Measurements from ENCODE around the gene PRKG1. TPM values are rescaled to one million over a fixed set of nuclear protein-coding genes. Genes with fewer than 3 reads are reported as not detected.
"Not testable (repeated sequence)": the region's sequence is repeated elsewhere in the genome, so short reads cannot be mapped to it uniquely, and the experiment has no call there.

Gene PRKG1
- polyA plus RNA-seq, 1 donor: 12.0 TPM

DNA sequence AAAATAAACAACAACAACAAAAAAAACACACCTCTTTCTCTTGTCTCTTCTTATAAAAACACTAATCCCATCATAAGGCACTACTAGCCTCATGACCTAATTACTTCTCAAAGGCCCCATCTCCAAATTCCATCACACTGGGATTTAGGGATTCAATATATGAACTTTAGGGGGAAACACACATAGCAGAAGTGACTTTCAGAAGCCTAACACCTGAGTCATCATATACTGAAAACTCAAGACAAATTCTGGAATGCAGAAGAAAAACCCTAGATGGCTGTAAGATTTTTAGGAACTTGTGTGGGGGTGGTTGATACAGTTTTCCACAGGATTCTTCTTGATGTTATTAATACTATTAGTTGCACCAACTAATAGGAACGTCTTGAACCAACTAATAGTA lies 658.8 kb downstream of the PRKG1 start:
- Histone ChIP-seq H3K9me3 (ENCODE audit: control insufficient read depth, low read depth, low read length) (no peaks in the 10 kb centered on the region), H3K4me3 (ENCODE audit: low read length) (no peak overlapping the region)
- 100% methylated on average over 1 of the region's 1 CpG for WGBS (ENCODE audit: insufficient coverage, low lambda C conversion rate)

DNA sequence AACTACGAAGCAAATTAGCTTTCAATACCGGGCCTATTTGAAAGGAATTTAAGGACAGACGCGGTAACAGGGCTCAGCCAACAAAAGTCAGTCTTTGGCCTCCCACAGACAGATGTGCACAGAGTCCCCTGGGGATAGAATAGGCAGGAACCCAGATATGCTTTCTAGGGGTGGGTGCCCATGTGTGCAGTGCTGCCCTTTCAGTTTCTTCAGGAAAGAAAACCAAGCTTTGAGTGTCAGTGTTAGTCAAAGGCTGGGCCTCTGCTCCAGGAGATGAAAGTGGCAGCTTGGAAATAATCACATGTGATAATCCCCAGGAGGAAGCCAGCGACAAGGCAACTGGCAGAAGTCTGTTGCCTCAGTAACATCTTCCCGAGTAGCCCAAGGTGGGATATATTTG lies 668.9 kb downstream of the PRKG1 start:
- no peaks in the 10 kb centered on the region for H3K27me3 ChIP-seq (ENCODE audit: control insufficient read depth, insufficient read depth, low read length)
- H3K9me3 ChIP-seq (ENCODE audit: control insufficient read depth, low read depth, low read length): no peaks in the 10 kb centered on the region
- no peaks in the 10 kb centered on the region for H3K36me3 ChIP-seq (ENCODE audit: control insufficient read depth, insufficient read depth, low read length)
- DNase-seq: peak in 1 of 2 donors; percentile 17
- H3K27ac ChIP-seq (ENCODE audit: low read length): no peak overlapping the region
- no CpG with 5 or more reads among the region's 6 CpGs for WGBS (ENCODE audit: insufficient coverage, low lambda C conversion rate)
- no peaks in the 10 kb centered on the region for H3K4me1 ChIP-seq (ENCODE audit: control insufficient read depth, insufficient read depth, low read length)
- H3K4me3 ChIP-seq (ENCODE audit: low read length): no peak overlapping the region

More for the DNA sequence above, 658.8 kb downstream of the PRKG1 start:
- H3K27ac ChIP-seq (ENCODE audit: low read length): no peak overlapping the region
- no peaks in the 10 kb centered on the region for H3K27me3 ChIP-seq (ENCODE audit: control insufficient read depth, insufficient read depth, low read length)
- H3K36me3 ChIP-seq (ENCODE audit: control insufficient read depth, insufficient read depth, low read length): no peaks in the 10 kb centered on the region
- H3K4me1 ChIP-seq (ENCODE audit: control insufficient read depth, insufficient read depth, low read length): peaks cover 5% of the 10 kb centered on the region
- DNase-seq: no peak

- WGBS (ENCODE audit: insufficient coverage, low lambda C conversion rate): no CpG with 5 or more reads among the region's 6 CpGs
- no peaks in the 10 kb centered on the region for H3K4me1 ChIP-seq (ENCODE audit: control insufficient read depth, insufficient read depth, low read length)
- no peak for DNase-seq
- H3K4me3 ChIP-seq (ENCODE audit: low read length): no peak overlapping the region
- no peak overlapping the region for H3K27ac ChIP-seq (ENCODE audit: low read length)
- no peaks in the 10 kb centered on the region for H3K9me3 ChIP-seq (ENCODE audit: control insufficient read depth, low read depth, low read length)
- no peaks in the 10 kb centered on the region for H3K27me3 ChIP-seq (ENCODE audit: control insufficient read depth, insufficient read depth, low read length)
- H3K36me3 ChIP-seq (ENCODE audit: control insufficient read depth, insufficient read depth, low read length): no peaks in the 10 kb centered on the region
Observed at GRCh38 chr10:51744235-51745000, 670.1 kb downstream of the PRKG1 start.

GRCh38 chr10:51745397-51745796 lies 671.1 kb downstream of the PRKG1 start:
- no peak overlapping the region for H3K27ac ChIP-seq (ENCODE audit: low read length)
- no peaks in the 10 kb centered on the region for H3K27me3 ChIP-seq (ENCODE audit: control insufficient read depth, insufficient read depth, low read length)
- H3K4me3 ChIP-seq (ENCODE audit: low read length): no peak overlapping the region
- no CpG with 5 or more reads among the region's 2 CpGs for WGBS (ENCODE audit: insufficient coverage, low lambda C conversion rate)
- H3K9me3 ChIP-seq (ENCODE audit: control insufficient read depth, low read depth, low read length): no peaks in the 10 kb centered on the region
- H3K36me3 ChIP-seq (ENCODE audit: control insufficient read depth, insufficient read depth, low read length): no peaks in the 10 kb centered on the region
- no peak for DNase-seq
- H3K4me1 ChIP-seq (ENCODE audit: control insufficient read depth, insufficient read depth, low read length): no peaks in the 10 kb centered on the region

DNA sequence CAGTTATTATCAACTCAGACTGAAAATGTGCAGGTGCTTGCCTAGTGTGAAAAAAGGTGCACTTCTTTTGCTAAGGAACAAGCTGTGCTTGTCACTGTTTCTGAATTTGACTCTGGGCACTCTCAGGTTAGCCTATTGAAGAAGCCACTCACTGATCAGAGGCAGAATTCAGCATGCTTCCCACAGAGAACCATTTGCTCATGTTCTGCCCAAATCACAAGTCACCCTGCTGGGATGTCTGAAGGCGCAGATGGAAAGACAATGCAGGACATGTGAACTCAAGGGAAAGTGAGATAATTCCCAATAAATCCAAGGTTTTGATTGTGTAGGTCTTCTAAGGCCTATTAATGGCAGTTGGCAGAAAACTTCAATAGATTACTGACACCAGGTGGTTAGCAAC lies 672.9 kb downstream of the PRKG1 start:
- Histone ChIP-seq H3K4me1 (ENCODE audit: control insufficient read depth, insufficient read depth, low read length) (no peaks in the 10 kb centered on the region), H3K9me3 (ENCODE audit: control insufficient read depth, low read depth, low read length) (no peaks in the 10 kb centered on the region), H3K36me3 (ENCODE audit: control insufficient read depth, insufficient read depth, low read length) (no peaks in the 10 kb centered on the region), H3K27me3 (ENCODE audit: control insufficient read depth, insufficient read depth, low read length) (no peaks in the 10 kb centered on the region), H3K4me3 (ENCODE audit: low read length) (no peak overlapping the region), H3K27ac (ENCODE audit: low read length) (no peak overlapping the region)
- 100% methylated on average over 1 of the region's 1 CpG for WGBS (ENCODE audit: insufficient coverage, low lambda C conversion rate)
- no peak for DNase-seq

DNA sequence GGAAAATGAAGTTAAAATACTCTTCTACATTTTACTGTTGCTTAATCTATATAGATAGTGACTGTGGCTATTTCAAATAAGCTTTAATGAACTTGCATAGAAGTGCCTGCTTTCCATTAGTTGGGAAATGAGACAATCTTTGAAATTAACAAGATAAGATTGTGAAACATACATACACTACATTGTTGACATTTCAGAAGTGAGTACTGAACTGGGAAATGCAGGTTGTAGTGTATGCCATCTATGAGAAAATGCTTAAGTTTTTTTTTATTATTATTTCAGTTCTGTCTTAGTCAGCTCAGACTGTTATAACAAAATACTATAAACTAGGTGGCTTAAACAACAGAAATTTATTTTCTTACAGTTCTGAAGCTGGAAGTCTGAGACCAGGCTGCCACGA lies 674.7 kb downstream of the PRKG1 start:
- Histone ChIP-seq H3K27me3 (ENCODE audit: control insufficient read depth, insufficient read depth, low read length) (no peaks in the 10 kb centered on the region), H3K9me3 (ENCODE audit: control insufficient read depth, low read depth, low read length) (no peaks in the 10 kb centered on the region), H3K4me1 (ENCODE audit: control insufficient read depth, insufficient read depth, low read length) (no peaks in the 10 kb centered on the region), H3K27ac (ENCODE audit: low read length) (no peak overlapping the region), H3K36me3 (ENCODE audit: control insufficient read depth, insufficient read depth, low read length) (no peaks in the 10 kb centered on the region), H3K4me3 (ENCODE audit: low read length) (no peak overlapping the region)
- DNase-seq: no peak
- no CpG with 5 or more reads among the region's 1 CpG for WGBS (ENCODE audit: insufficient coverage, low lambda C conversion rate)

DNA sequence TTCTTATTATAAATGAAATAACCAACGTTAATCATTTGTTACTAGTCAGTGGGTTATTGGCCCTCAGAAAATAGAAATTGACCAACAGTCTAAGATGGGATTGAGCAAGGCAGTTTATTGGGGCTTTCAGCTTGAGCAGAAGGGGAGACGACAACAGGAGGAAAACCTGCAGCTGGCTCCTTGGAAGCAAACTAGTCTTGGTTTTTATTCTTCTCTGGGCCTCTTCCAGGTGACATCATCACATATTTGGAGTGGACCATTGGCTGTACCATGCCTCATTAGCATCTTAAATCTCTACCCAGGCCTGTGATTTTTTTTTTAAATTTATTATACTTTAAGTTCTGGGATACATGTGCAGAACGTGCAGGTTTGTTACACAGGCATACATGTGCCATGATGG lies 684.1 kb downstream of the PRKG1 start:
- 67% methylated on average over 1 of the region's 3 CpGs for WGBS (ENCODE audit: insufficient coverage, low lambda C conversion rate)
- no peak for DNase-seq
- H3K27ac ChIP-seq (ENCODE audit: low read length): no peak overlapping the region
- H3K27me3 ChIP-seq (ENCODE audit: control insufficient read depth, insufficient read depth, low read length): no peaks in the 10 kb centered on the region
- H3K9me3 ChIP-seq (ENCODE audit: control insufficient read depth, low read depth, low read length): no peaks in the 10 kb centered on the region
- H3K4me3 ChIP-seq (ENCODE audit: low read length): no peak overlapping the region
- H3K4me1 ChIP-seq (ENCODE audit: control insufficient read depth, insufficient read depth, low read length): no peaks in the 10 kb centered on the region
- H3K36me3 ChIP-seq (ENCODE audit: control insufficient read depth, insufficient read depth, low read length): no peaks in the 10 kb centered on the region

DNA sequence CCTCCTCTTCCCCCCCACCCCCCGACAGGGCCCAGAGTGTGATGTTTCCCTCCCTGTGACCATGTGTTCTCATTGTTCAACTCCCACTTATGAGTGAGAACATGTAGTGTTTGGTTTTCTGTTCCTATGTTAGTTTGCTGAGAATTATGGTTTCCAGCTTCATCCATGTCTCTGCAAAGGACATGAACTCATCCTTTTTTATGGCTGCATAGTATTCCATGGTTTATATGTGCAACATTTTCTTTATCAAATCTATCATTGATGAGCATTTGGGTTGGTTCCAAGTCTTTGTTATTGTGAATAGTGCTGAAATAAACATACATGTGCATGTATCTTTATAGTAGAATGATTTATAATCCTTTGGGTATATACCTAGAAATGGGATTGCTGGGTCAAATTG lies 684.6 kb downstream of the PRKG1 start:
- not testable (repeated sequence) for H3K36me3 ChIP-seq (ENCODE audit: control insufficient read depth, insufficient read depth, low read length); H3K4me1 ChIP-seq (ENCODE audit: control insufficient read depth, insufficient read depth, low read length); H3K27me3 ChIP-seq (ENCODE audit: control insufficient read depth, insufficient read depth, low read length); H3K27ac ChIP-seq (ENCODE audit: low read length); H3K4me3 ChIP-seq (ENCODE audit: low read length); H3K9me3 ChIP-seq (ENCODE audit: control insufficient read depth, low read depth, low read length); DNase-seq
- no CpG with 5 or more reads among the region's 1 CpG for WGBS (ENCODE audit: insufficient coverage, low lambda C conversion rate)

DNA sequence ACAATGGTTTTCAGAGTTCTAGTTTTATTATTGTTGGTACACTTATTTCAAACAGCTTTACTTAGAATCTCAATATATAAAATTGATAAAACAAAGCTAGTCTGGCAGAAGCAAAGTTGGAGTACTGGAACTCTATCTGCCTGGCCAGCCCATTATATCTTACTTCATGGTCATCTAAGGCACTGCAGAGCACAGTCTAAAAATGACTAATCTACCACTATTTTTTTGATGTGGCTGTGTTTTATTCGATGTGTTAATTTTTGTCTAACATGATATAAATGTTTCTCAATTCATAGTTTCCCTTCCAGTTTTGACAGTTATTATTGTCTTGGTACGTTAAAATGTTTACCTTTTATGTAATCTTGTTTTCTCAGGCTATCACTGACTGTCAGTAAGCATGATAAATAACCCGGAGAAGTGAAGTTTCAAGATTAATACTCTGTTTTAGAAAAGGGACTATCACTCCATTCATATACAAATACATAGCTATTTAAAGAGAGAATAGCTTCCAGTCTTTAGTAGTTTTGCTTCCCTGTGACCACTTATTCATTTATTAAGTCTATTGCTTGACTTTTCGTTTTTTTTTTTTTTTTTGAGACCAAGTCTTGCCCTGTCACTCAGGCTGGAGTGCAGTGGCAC lies 685.7 kb downstream of the PRKG1 start:
- no peaks in the 10 kb centered on the region for H3K4me1 ChIP-seq (ENCODE audit: control insufficient read depth, insufficient read depth, low read length)
- no peaks in the 10 kb centered on the region for H3K36me3 ChIP-seq (ENCODE audit: control insufficient read depth, insufficient read depth, low read length)
- no peaks in the 10 kb centered on the region for H3K9me3 ChIP-seq (ENCODE audit: control insufficient read depth, low read depth, low read length)
- DNase-seq: no peak
- no peak overlapping the region for H3K4me3 ChIP-seq (ENCODE audit: low read length)
- no peaks in the 10 kb centered on the region for H3K27me3 ChIP-seq (ENCODE audit: control insufficient read depth, insufficient read depth, low read length)
- H3K27ac ChIP-seq (ENCODE audit: low read length): no peak overlapping the region
- WGBS (ENCODE audit: insufficient coverage, low lambda C conversion rate): 28% methylated on average over 4 of the region's 4 CpGs

GRCh38 chr10:51760864-51761640 lies 686.8 kb downstream of the PRKG1 start:
- no CpG with 5 or more reads among the region's 4 CpGs for WGBS (ENCODE audit: insufficient coverage, low lambda C conversion rate)
- no peak overlapping the region for H3K4me3 ChIP-seq (ENCODE audit: low read length)
- DNase-seq: no peak
- H3K9me3 ChIP-seq (ENCODE audit: control insufficient read depth, low read depth, low read length): no peaks in the 10 kb centered on the region
- no peak overlapping the region for H3K27ac ChIP-seq (ENCODE audit: low read length)
- H3K36me3 ChIP-seq (ENCODE audit: control insufficient read depth, insufficient read depth, low read length): no peaks in the 10 kb centered on the region
- no peaks in the 10 kb centered on the region for H3K27me3 ChIP-seq (ENCODE audit: control insufficient read depth, insufficient read depth, low read length)
- no peaks in the 10 kb centered on the region for H3K4me1 ChIP-seq (ENCODE audit: control insufficient read depth, insufficient read depth, low read length)

All from large intestine (tissue), 3 donors.